HL-60 (cell line): Measurements from ENCODE around the gene TMC8.

Experiments used
- TF ChIP-seq, protein P1 (sequence below): IDR thresholded peaks from one replicate; pipeline ENCODE4 v1.5.1; 2011; ENCODE audit warnings: low read length, control low read depth, inconsistent platforms; ENCODE audit not compliant: insufficient read depth
- TF ChIP-seq, protein P2 (sequence below): IDR thresholded peaks from 2 replicates; pipeline ENCODE4 v1.6.1; 2012; ENCODE audit warnings: low read depth; ENCODE audit not compliant: insufficient replicate concordance

DNA sequence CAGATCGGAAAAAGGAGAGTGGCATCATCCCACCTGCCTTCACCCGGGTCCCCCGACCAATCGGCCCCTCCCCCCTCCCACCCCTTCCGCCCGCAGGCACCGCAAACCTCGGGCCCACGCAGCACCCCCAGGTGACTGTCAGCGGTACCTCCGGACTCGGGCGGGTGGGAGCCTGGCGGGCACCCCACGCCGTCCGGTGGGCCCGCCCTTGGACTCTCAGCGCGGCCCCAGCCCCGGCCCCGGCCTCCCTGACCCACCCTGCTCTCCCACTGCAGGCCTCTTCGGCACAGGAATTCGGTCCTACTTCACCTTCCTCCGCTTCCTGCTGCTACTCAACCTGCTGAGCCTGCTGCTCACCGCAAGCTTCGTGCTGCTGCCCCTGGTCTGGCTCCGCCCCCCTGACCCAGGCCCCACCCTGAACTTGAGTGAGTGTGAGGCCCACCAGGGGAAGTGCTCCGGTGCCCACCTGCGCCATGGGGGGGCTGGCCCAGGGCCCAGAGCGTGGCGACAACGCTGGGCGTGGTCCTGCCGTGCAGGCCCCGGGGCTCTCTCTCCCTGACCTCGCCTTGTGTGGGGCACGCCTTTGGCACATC lies 1.6 kb downstream of the TMC8 start:
- TF ChIP-seq, protein P1, sequence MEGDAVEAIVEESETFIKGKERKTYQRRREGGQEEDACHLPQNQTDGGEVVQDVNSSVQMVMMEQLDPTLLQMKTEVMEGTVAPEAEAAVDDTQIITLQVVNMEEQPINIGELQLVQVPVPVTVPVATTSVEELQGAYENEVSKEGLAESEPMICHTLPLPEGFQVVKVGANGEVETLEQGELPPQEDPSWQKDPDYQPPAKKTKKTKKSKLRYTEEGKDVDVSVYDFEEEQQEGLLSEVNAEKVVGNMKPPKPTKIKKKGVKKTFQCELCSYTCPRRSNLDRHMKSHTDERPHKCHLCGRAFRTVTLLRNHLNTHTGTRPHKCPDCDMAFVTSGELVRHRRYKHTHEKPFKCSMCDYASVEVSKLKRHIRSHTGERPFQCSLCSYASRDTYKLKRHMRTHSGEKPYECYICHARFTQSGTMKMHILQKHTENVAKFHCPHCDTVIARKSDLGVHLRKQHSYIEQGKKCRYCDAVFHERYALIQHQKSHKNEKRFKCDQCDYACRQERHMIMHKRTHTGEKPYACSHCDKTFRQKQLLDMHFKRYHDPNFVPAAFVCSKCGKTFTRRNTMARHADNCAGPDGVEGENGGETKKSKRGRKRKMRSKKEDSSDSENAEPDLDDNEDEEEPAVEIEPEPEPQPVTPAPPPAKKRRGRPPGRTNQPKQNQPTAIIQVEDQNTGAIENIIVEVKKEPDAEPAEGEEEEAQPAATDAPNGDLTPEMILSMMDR: no peak
- TF ChIP-seq, protein P2, sequence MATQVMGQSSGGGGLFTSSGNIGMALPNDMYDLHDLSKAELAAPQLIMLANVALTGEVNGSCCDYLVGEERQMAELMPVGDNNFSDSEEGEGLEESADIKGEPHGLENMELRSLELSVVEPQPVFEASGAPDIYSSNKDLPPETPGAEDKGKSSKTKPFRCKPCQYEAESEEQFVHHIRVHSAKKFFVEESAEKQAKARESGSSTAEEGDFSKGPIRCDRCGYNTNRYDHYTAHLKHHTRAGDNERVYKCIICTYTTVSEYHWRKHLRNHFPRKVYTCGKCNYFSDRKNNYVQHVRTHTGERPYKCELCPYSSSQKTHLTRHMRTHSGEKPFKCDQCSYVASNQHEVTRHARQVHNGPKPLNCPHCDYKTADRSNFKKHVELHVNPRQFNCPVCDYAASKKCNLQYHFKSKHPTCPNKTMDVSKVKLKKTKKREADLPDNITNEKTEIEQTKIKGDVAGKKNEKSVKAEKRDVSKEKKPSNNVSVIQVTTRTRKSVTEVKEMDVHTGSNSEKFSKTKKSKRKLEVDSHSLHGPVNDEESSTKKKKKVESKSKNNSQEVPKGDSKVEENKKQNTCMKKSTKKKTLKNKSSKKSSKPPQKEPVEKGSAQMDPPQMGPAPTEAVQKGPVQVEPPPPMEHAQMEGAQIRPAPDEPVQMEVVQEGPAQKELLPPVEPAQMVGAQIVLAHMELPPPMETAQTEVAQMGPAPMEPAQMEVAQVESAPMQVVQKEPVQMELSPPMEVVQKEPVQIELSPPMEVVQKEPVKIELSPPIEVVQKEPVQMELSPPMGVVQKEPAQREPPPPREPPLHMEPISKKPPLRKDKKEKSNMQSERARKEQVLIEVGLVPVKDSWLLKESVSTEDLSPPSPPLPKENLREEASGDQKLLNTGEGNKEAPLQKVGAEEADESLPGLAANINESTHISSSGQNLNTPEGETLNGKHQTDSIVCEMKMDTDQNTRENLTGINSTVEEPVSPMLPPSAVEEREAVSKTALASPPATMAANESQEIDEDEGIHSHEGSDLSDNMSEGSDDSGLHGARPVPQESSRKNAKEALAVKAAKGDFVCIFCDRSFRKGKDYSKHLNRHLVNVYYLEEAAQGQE: no peak
